Measurements from ENCODE around the gene NKX2-2. TPM values are rescaled to one million over a fixed set of nuclear protein-coding genes. Genes with fewer than 3 reads are reported as not detected.

NKX2-2 gene
- total RNA-seq, 1 donor from 2014 or later = not detected

DNA sequence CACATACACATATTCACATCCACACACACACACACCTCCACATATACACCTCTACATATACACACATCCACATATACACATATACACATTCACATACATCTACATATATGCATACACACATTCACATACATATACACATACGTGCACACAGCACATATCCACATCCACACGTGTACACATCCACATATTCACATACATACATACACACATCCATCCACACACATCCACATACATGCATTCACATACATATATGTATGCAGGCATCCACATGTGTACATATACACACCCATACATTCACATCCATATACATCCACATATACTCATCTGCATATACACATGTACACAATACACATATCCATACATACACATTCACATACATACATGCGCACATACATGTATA lies 25.6 kb upstream of the NKX2-2 start:
- Histone ChIP-seq H4K20me1 (ENCODE audit: insufficient read depth, low read length) (no peaks in the 10 kb centered on the region), H3K9me3 (ENCODE audit: insufficient read depth, low read depth, low read length) (peaks cover 4% of the 10 kb centered on the region), H3K27ac (ENCODE audit: low read depth, low read length) (no peak overlapping the region), H3K79me2 (ENCODE audit: insufficient read depth, low read length) (no peaks in the 10 kb centered on the region), H3K9ac (ENCODE audit: low read length) (no peak overlapping the region), H2AFZ (ENCODE audit: low read depth, low read length) (no peak overlapping the region), H3K36me3 (ENCODE audit: insufficient read depth, low read length) (no peaks in the 10 kb centered on the region), H3K4me2 (ENCODE audit: low read length) (no peak overlapping the region), H3K27me3 (ENCODE audit: insufficient read depth, low read length) (no peaks in the 10 kb centered on the region), H3K4me1 (ENCODE audit: insufficient read depth, low read length) (no peaks in the 10 kb centered on the region), H3K4me3 (ENCODE audit: insufficient read depth, low read depth, low read length) (no peak overlapping the region)
- H3K27me3 Mint-ChIP-seq (ENCODE audit: low read depth, unreplicated experiment) = peaks cover 18% of the 10 kb centered on the region
- no peaks in the 10 kb centered on the region for H3K4me1 Mint-ChIP-seq (ENCODE audit: low read depth, unreplicated experiment)
- H3K4me3 Mint-ChIP-seq (ENCODE audit: unreplicated experiment) = no peak overlapping the region
- no peak overlapping the region for H3K27ac Mint-ChIP-seq (ENCODE audit: unreplicated experiment)
- DNase-seq (ENCODE audit: low read depth) (no peak), FAIRE-seq (no peak)
- TF ChIP-seq EZH2 (IDR thresholded peaks at IDR 0.05; ENCODE audit: insufficient read depth, low read length) = no peak
- TF ChIP-seq, protein P1, sequence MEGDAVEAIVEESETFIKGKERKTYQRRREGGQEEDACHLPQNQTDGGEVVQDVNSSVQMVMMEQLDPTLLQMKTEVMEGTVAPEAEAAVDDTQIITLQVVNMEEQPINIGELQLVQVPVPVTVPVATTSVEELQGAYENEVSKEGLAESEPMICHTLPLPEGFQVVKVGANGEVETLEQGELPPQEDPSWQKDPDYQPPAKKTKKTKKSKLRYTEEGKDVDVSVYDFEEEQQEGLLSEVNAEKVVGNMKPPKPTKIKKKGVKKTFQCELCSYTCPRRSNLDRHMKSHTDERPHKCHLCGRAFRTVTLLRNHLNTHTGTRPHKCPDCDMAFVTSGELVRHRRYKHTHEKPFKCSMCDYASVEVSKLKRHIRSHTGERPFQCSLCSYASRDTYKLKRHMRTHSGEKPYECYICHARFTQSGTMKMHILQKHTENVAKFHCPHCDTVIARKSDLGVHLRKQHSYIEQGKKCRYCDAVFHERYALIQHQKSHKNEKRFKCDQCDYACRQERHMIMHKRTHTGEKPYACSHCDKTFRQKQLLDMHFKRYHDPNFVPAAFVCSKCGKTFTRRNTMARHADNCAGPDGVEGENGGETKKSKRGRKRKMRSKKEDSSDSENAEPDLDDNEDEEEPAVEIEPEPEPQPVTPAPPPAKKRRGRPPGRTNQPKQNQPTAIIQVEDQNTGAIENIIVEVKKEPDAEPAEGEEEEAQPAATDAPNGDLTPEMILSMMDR (IDR thresholded peaks at IDR 0.05; ENCODE audit: insufficient read depth, low read depth, low read length) = no peak
- peaks cover 3% of the 10 kb centered on the region for H3K9me3 Mint-ChIP-seq (ENCODE audit: unreplicated experiment)
- H3K36me3 Mint-ChIP-seq (ENCODE audit: low read depth, unreplicated experiment) = no peaks in the 10 kb centered on the region

DNA sequence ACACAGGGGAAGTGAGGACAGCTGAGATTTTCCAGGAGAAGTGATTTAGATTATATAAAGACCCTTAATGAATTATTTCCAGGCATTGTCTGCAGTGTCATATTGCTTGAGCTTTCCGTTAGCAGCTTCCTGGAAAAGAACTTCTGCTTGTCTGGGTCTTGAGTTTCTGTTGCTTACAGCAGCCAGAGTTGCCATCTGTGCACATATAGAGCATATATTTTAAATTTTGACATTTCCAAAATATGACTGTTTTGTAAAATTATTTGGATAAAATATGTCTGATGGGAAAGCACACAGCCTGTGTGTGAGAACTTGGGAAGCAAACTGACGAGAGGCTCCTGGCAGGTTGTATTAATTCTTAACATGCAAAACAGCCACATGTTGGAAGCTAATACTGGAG lies 21.0 kb upstream of the NKX2-2 start:
- no peak overlapping the region for H3K9ac ChIP-seq (ENCODE audit: low read length)
- no peak overlapping the region for H2AFZ ChIP-seq (ENCODE audit: low read depth, low read length)
- no peaks in the 10 kb centered on the region for H3K4me1 ChIP-seq (ENCODE audit: insufficient read depth, low read length)
- Mint-ChIP-seq H3K4me1 (ENCODE audit: low read depth, unreplicated experiment) (no peaks in the 10 kb centered on the region), H3K36me3 (ENCODE audit: low read depth, unreplicated experiment) (no peaks in the 10 kb centered on the region), H3K4me3 (ENCODE audit: unreplicated experiment) (no peak overlapping the region), H3K9me3 (ENCODE audit: unreplicated experiment) (no peaks in the 10 kb centered on the region), H3K27me3 (ENCODE audit: low read depth, unreplicated experiment) (peaks cover 18% of the 10 kb centered on the region), H3K27ac (ENCODE audit: unreplicated experiment) (no peak overlapping the region)
- FAIRE-seq (no peak), DNase-seq (ENCODE audit: low read depth) (no peak)
- H3K4me2 ChIP-seq (ENCODE audit: low read length) = no peak overlapping the region
- no peak overlapping the region for H3K4me3 ChIP-seq (ENCODE audit: insufficient read depth, low read depth, low read length)
- no peaks in the 10 kb centered on the region for H4K20me1 ChIP-seq (ENCODE audit: insufficient read depth, low read length)
- TF ChIP-seq, protein P1 (IDR thresholded peaks at IDR 0.05; ENCODE audit: insufficient read depth, low read depth, low read length) = no peak
- no peak for TF ChIP-seq EZH2 (IDR thresholded peaks at IDR 0.05; ENCODE audit: insufficient read depth, low read length)
- no peaks in the 10 kb centered on the region for H3K27me3 ChIP-seq (ENCODE audit: insufficient read depth, low read length)
- H3K36me3 ChIP-seq (ENCODE audit: insufficient read depth, low read length) = no peaks in the 10 kb centered on the region
- no peak overlapping the region for H3K27ac ChIP-seq (ENCODE audit: low read depth, low read length)
- H3K9me3 ChIP-seq (ENCODE audit: insufficient read depth, low read depth, low read length) = no peaks in the 10 kb centered on the region
- H3K79me2 ChIP-seq (ENCODE audit: insufficient read depth, low read length) = no peaks in the 10 kb centered on the region

DNA sequence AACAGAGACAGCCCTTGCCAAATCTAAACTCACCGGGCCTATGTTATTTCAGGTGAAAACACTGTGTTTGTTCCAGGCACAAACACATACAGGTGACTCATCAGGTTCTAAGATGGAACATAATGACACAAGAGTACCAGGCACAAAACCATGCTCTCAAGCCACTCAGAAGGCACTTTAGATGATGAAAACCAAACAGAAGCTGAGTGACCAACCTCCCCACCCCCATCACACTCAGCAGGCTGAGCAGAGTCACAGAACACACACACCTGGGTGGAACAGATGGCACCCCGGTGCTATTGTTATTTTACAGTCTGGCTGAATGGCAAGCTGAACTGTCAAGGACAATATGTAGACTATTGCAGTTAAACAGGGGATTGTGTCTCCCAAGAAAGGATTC lies 20.6 kb upstream of the NKX2-2 start:
- Histone ChIP-seq H4K20me1 (ENCODE audit: insufficient read depth, low read length) (no peaks in the 10 kb centered on the region), H2AFZ (ENCODE audit: low read depth, low read length) (no peak overlapping the region), H3K9ac (ENCODE audit: low read length) (no peak overlapping the region), H3K4me2 (ENCODE audit: low read length) (no peak overlapping the region), H3K79me2 (ENCODE audit: insufficient read depth, low read length) (no peaks in the 10 kb centered on the region), H3K27me3 (ENCODE audit: insufficient read depth, low read length) (no peaks in the 10 kb centered on the region), H3K4me3 (ENCODE audit: insufficient read depth, low read depth, low read length) (no peak overlapping the region), H3K27ac (ENCODE audit: low read depth, low read length) (no peak overlapping the region), H3K4me1 (ENCODE audit: insufficient read depth, low read length) (no peaks in the 10 kb centered on the region), H3K36me3 (ENCODE audit: insufficient read depth, low read length) (no peaks in the 10 kb centered on the region), H3K9me3 (ENCODE audit: insufficient read depth, low read depth, low read length) (no peaks in the 10 kb centered on the region)
- TF ChIP-seq, protein P1 (IDR thresholded peaks at IDR 0.05; ENCODE audit: insufficient read depth, low read depth, low read length) = no peak
- no peak for TF ChIP-seq EZH2 (IDR thresholded peaks at IDR 0.05; ENCODE audit: insufficient read depth, low read length)
- DNase-seq (ENCODE audit: low read depth) (no peak), FAIRE-seq (no peak)
- Mint-ChIP-seq H3K4me1 (ENCODE audit: low read depth, unreplicated experiment) (no peaks in the 10 kb centered on the region), H3K36me3 (ENCODE audit: low read depth, unreplicated experiment) (no peaks in the 10 kb centered on the region), H3K27ac (ENCODE audit: unreplicated experiment) (no peak overlapping the region), H3K27me3 (ENCODE audit: low read depth, unreplicated experiment) (peaks cover 19% of the 10 kb centered on the region), H3K9me3 (ENCODE audit: unreplicated experiment) (no peaks in the 10 kb centered on the region), H3K4me3 (ENCODE audit: unreplicated experiment) (no peak overlapping the region)

All from astrocyte (in vitro differentiated cells and primary cell).